Measurements from ENCODE around the gene ZNF169.
"Not testable (repeated sequence)": the region's sequence is repeated elsewhere in the genome, so short reads cannot be mapped to it uniquely, and the experiment has no call there.

DNA sequence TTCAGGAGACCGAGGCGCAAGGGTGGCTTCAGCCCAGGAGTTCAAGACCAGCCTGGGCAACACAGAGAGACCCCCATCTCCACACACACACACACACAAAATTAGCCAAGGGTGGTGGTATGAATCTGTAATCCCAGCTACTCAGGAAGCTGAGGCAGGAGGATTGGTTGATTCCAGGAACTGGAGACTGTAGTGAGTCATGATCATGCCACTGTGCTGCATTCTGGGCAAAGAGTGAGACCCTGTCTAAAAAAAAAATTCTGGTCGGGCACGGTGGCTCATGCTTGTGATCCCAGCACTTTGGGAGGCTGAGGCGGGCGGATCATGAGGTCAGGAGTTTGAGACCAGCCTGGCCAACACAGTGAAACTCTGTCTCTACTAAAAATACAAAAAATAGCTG is 80.6 kb downstream of the ZNF169 start:
- TF ChIP-seq, protein P1, sequence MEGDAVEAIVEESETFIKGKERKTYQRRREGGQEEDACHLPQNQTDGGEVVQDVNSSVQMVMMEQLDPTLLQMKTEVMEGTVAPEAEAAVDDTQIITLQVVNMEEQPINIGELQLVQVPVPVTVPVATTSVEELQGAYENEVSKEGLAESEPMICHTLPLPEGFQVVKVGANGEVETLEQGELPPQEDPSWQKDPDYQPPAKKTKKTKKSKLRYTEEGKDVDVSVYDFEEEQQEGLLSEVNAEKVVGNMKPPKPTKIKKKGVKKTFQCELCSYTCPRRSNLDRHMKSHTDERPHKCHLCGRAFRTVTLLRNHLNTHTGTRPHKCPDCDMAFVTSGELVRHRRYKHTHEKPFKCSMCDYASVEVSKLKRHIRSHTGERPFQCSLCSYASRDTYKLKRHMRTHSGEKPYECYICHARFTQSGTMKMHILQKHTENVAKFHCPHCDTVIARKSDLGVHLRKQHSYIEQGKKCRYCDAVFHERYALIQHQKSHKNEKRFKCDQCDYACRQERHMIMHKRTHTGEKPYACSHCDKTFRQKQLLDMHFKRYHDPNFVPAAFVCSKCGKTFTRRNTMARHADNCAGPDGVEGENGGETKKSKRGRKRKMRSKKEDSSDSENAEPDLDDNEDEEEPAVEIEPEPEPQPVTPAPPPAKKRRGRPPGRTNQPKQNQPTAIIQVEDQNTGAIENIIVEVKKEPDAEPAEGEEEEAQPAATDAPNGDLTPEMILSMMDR (IDR thresholded peaks at IDR 0.05) = not testable (repeated sequence)
- TF ChIP-seq POLR2A (IDR thresholded peaks at IDR 0.05) = not testable (repeated sequence)
